Thyroid gland (tissue), 4 donors: Measurements from ENCODE around the gene DDX28.

ENCODE experiments used
- POLR2A ChIP-seq, 2 donors: fragments of 450-650 bp; IDR thresholded peaks; one replicate each; pipeline ENCODE4 v1.6.1; 2017; ENCODE audit warnings: antibody characterized with exemption in 2 of 2, mild to moderate bottlenecking in 2 of 2, moderate library complexity in 1 of 2
- TF ChIP-seq, protein P1 (sequence below), 6 experiments: fragments of 200-600 bp in 3 of 6; fragments of 450-650 bp in 3 of 6; sonication (generic) in 3 of 6; IDR thresholded peaks; one replicate each; pipeline ENCODE4 v1.5.1; 2016 to 2019; ENCODE audit warnings: antibody characterized with exemption in 6 of 6, mild to moderate bottlenecking in 2 of 6, inconsistent platforms in 1 of 6, moderate library complexity in 1 of 6

DNA sequence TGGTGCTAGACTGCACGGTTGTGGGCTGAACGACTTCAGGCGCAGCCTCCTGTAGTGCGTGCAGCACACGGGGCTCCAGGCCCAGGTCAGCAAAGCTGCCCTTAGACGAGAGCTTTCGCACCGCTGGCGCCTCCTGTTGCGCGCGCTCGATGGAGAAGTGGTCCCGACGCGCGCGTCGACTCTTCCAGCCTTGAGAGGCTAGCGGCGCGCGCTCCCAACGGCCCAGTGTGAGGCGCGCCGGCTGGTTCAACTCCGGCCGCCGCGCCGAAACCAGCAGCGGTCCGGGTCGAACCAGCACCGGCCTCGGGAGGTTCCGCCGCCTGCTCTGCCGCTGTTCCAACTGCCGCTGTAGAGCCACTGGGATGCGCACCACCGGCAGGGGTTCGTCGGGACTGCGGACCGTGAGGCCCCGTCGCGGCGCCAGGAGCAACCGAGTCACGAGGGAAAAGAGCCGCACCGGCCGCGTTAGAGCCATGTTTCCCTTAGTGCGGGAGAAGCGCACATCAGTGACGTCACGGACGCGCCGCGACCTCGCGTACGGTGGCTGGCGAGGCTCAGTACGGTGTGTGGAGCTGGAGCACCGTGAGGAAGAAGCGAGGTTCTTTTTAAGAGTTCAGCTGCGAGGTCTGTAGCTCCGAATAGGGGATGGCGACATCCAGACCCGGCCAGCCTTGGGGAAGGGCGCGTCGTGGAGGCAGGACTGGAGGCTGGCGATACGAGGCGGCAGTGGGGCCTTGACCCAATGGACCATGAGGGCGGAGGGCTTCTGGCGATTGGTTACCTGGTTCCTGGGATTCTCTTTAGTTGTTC is at the start of gene DDX28, which contains the start of gene DUS2:
- TF ChIP-seq, protein P1, sequence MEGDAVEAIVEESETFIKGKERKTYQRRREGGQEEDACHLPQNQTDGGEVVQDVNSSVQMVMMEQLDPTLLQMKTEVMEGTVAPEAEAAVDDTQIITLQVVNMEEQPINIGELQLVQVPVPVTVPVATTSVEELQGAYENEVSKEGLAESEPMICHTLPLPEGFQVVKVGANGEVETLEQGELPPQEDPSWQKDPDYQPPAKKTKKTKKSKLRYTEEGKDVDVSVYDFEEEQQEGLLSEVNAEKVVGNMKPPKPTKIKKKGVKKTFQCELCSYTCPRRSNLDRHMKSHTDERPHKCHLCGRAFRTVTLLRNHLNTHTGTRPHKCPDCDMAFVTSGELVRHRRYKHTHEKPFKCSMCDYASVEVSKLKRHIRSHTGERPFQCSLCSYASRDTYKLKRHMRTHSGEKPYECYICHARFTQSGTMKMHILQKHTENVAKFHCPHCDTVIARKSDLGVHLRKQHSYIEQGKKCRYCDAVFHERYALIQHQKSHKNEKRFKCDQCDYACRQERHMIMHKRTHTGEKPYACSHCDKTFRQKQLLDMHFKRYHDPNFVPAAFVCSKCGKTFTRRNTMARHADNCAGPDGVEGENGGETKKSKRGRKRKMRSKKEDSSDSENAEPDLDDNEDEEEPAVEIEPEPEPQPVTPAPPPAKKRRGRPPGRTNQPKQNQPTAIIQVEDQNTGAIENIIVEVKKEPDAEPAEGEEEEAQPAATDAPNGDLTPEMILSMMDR (IDR thresholded peaks at IDR 0.05): peak in 1 of 6 experiments; percentile 37
- TF ChIP-seq POLR2A (IDR thresholded peaks at IDR 0.05): peak in 1 of 2 donors; percentile 59
